HTR-8/SVneo (cell line): ENCODE measurements around the gene KCNIP4.
A peak's percentile ranks its signal among the peaks of the same experiment; 100 is the strongest.

Experiments
- DNase-seq: peaks from one replicate; pipeline ENCODE4 v3.0.0; 2011; ENCODE audit warnings: low spot score, mixed read lengths; ENCODE audit not compliant: insufficient read length
- FAIRE-seq: peaks from 2 replicates; lab custom pipeline; 2011; peaks lifted over from hg19 to GRCh38; lab: Jason Lieb, UNC

KCNIP4 gene

GRCh38 chr4:21139327-21139726 is 809.2 kb downstream of the KCNIP4 start:
- no peak for FAIRE-seq

GRCh38 chr4:21136051-21136630 is 812.4 kb downstream of the KCNIP4 start:
- FAIRE-seq: no peak
- no peak for DNase-seq

More at GRCh38 chr4:21139327-21139726, 809.2 kb downstream of the KCNIP4 start:
- no peak for DNase-seq

- FAIRE-seq: no peak
- DNase-seq: no peak
Observed at GRCh38 chr4:21134994-21135393, 813.6 kb downstream of the KCNIP4 start.

- no peak for FAIRE-seq
Observed at GRCh38 chr4:21130606-21131005, 818.0 kb downstream of the KCNIP4 start.

GRCh38 chr4:21126014-21126512 is 822.5 kb downstream of the KCNIP4 start:
- no peak for DNase-seq
- FAIRE-seq: no peak

More at GRCh38 chr4:21130606-21131005, 818.0 kb downstream of the KCNIP4 start:
- no peak for DNase-seq

GRCh38 chr4:21118301-21118700 is 830.3 kb downstream of the KCNIP4 start:
- DNase-seq (no peak), FAIRE-seq (no peak)

GRCh38 chr4:21117541-21118180 is 830.9 kb downstream of the KCNIP4 start:
- no peak for DNase-seq

GRCh38 chr4:21113496-21114223 is 834.9 kb downstream of the KCNIP4 start:
- no peak for FAIRE-seq
- peak; percentile 9 for DNase-seq

More at GRCh38 chr4:21117541-21118180, 830.9 kb downstream of the KCNIP4 start:
- FAIRE-seq: no peak

- no peak for DNase-seq
- no peak for FAIRE-seq
Observed at GRCh38 chr4:21102667-21103066, 845.9 kb downstream of the KCNIP4 start.

- no peak for DNase-seq
- FAIRE-seq: no peak
Observed at GRCh38 chr4:21097865-21098264, 850.7 kb downstream of the KCNIP4 start.

- FAIRE-seq (no peak), DNase-seq (no peak)
Observed at GRCh38 chr4:21097026-21097425, 851.5 kb downstream of the KCNIP4 start.

- no peak for DNase-seq
- FAIRE-seq: no peak
Observed at GRCh38 chr4:21092531-21092930, 856.0 kb downstream of the KCNIP4 start.

GRCh38 chr4:21090094-21090666 is 858.4 kb downstream of the KCNIP4 start:
- DNase-seq (no peak), FAIRE-seq (no peak)

GRCh38 chr4:21083413-21083812 is 865.2 kb downstream of the KCNIP4 start:
- DNase-seq (no peak), FAIRE-seq (no peak)

- DNase-seq: no peak
- FAIRE-seq: no peak
Observed at GRCh38 chr4:21077967-21078366, 870.6 kb downstream of the KCNIP4 start.

GRCh38 chr4:21067351-21067750 is 881.2 kb downstream of the KCNIP4 start:
- no peak for DNase-seq
- no peak for FAIRE-seq

- no peak for DNase-seq
- FAIRE-seq: no peak
Observed at GRCh38 chr4:21061902-21062301, 886.7 kb downstream of the KCNIP4 start.

- DNase-seq (no peak), FAIRE-seq (no peak)
Observed at GRCh38 chr4:21046141-21046540, 902.4 kb downstream of the KCNIP4 start.

GRCh38 chr4:21045119-21045518 is 903.5 kb downstream of the KCNIP4 start:
- DNase-seq (no peak), FAIRE-seq (no peak)

GRCh38 chr4:21041708-21042107 is 906.9 kb downstream of the KCNIP4 start:
- DNase-seq (no peak), FAIRE-seq (no peak)

- DNase-seq: no peak
Observed at GRCh38 chr4:21034728-21035127, 913.8 kb downstream of the KCNIP4 start.

More at GRCh38 chr4:21034728-21035127, 913.8 kb downstream of the KCNIP4 start:
- no peak for FAIRE-seq
